Measurements from ENCODE around the gene NTN1. TPM values are rescaled to one million over a fixed set of nuclear protein-coding genes. Genes with fewer than 3 reads are reported as not detected.

NTN1 gene
- total RNA-seq, 4 donors from 2014 or later, result 3.3 to 19.2 (median 10.4) TPM

- intact Hi-C loops (cut with DNase I; ENCODE audit: low total_unique reads), result no loop called here
- no peak for DNase-seq
- Histone ChIP-seq H3K36me3 (no peaks in the 10 kb centered on the region), H3K27me3 (no peaks in the 10 kb centered on the region), H3K9me3 (no peaks in the 10 kb centered on the region), H3K4me1 (peaks cover 0 to 7% of the 10 kb centered on the region in 2 donors), H3K4me3 (no peak overlapping the region), H3K27ac (no peak overlapping the region)
- TF ChIP-seq POLR2A (IDR thresholded peaks at IDR 0.05), result no peak
- no peak for TF ChIP-seq CTCF (IDR thresholded peaks at IDR 0.05)
Observed at GRCh38 chr17:9258115-9259015, 237.1 kb downstream of the NTN1 start.

- peaks cover 0 to 7% of the 10 kb centered on the region in 2 donors for H3K4me1 ChIP-seq
- intact Hi-C loops (cut with DNase I; ENCODE audit: low total_unique reads), result no loop called here
- no peak overlapping the region for H3K27ac ChIP-seq
- H3K27me3 ChIP-seq, result no peaks in the 10 kb centered on the region
- H3K9me3 ChIP-seq, result no peaks in the 10 kb centered on the region
- H3K36me3 ChIP-seq, result no peaks in the 10 kb centered on the region
- H3K4me3 ChIP-seq, result no peak overlapping the region
- TF ChIP-seq POLR2A (IDR thresholded peaks at IDR 0.05) (no peak), CTCF (IDR thresholded peaks at IDR 0.05) (no peak)
- peak in 1 of 2 donors; percentile 54 for DNase-seq
Observed at GRCh38 chr17:9259419-9259818, 238.1 kb downstream of the NTN1 start.

- intact Hi-C loops (cut with DNase I; ENCODE audit: low total_unique reads), result no loop called here
- H3K4me1 ChIP-seq, result peaks cover 0 to 7% of the 10 kb centered on the region in 2 donors
Observed at GRCh38 chr17:9261081-9262012, 240.0 kb downstream of the NTN1 start.

GRCh38 chr17:9266031-9266680, 244.8 kb downstream of the NTN1 start:
- intact Hi-C loops (cut with DNase I; ENCODE audit: low total_unique reads), result no loop called here
- Histone ChIP-seq H3K36me3 (no peaks in the 10 kb centered on the region), H3K9me3 (no peaks in the 10 kb centered on the region), H3K4me1 (no peaks in the 10 kb centered on the region), H3K27ac (no peak overlapping the region), H3K27me3 (no peaks in the 10 kb centered on the region), H3K4me3 (no peak overlapping the region)
- no peak for DNase-seq
- TF ChIP-seq CTCF (IDR thresholded peaks at IDR 0.05), result no peak
- no peak for TF ChIP-seq POLR2A (IDR thresholded peaks at IDR 0.05)

More at GRCh38 chr17:9261081-9262012, 240.0 kb downstream of the NTN1 start:
- H3K9me3 ChIP-seq, result no peaks in the 10 kb centered on the region
- no peak for DNase-seq
- no peak overlapping the region for H3K27ac ChIP-seq
- no peaks in the 10 kb centered on the region for H3K27me3 ChIP-seq
- no peak for TF ChIP-seq CTCF (IDR thresholded peaks at IDR 0.05)
- no peak for TF ChIP-seq POLR2A (IDR thresholded peaks at IDR 0.05)
- H3K36me3 ChIP-seq, result no peaks in the 10 kb centered on the region
- H3K4me3 ChIP-seq, result no peak overlapping the region

Measured in uterus (tissue), 4 donors.